ENCODE data around the gene SV2B.

SV2B gene

DNA sequence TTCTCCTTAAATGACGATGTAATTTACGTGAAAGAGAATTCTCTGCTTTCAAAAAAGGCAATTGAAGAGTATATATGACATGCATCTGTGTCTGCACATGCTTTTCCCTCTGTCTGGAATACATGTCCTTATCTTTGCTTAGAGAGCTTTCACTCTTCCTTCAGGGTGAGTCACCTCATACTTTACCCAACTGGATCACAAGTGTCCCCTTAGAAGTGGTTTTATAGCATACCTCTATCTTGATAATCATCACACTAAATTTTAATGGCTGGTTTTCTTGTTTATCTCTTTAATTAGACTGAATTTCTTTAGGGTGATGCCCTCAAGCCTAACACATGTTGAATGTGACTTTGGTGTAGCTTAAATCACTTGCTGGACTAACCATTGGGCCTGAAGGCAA lies 178.9 kb downstream of the SV2B start:
- no peak for DNase-seq

DNA sequence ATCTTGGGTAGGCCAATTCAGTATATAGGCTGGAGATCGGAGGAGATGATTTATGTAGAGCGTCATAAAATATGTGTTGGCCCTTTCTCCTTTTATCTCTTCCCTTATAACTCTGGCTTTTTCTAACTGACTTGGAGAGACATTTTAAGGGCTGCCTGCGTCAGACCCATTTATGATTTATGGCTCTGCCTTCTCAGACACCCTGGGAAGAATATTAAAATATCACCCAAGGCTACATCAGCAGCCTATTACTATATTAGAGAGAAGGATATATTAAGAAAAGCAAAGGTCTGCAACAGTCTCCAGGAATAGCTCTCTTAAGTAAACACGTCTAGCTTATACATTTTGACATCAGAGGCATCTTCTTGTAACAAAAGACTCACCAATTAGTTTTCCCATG lies 179.4 kb downstream of the SV2B start:
- no peak for DNase-seq

GRCh38 chr15:91281947-91282346 lies 181.9 kb downstream of the SV2B start:
- no peak for DNase-seq

GRCh38 chr15:91282486-91282885 lies 182.4 kb downstream of the SV2B start:
- no peak for DNase-seq

- DNase-seq, result no peak
Measured at GRCh38 chr15:91283155-91283554, 183.1 kb downstream of the SV2B start.

DNA sequence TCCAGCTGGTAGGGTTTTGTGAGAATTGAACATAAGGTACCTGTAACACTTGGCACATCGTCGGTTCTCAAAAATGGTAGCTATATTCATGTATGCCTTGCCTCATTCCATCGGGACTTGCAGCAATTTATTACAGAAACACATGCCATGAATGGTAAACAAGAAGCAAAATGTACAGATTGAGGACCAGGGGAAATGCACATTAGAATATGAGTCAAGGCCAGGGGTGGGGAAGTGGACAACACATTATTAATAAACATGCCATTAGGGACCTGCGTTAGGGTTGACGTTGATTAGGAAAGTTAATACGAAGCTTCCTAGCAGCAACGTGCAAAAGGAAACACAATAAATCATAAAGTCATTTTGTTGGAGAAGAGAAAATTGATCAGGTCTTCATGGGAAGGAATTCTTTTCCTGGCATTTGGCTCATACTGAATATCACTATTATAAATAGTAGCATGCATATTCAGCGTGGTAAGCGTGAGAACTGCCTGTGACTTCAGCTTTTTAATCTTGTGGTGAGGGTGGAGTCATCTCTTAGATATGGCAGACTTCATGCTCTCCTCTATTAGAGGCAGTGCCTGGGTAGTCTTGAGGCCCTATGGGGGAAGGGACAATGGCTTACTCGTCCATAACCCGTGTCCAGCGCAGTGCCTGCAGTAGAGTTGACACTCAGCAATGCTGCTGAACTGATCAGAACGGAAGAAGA lies 184.9 kb downstream of the SV2B start:
- no peak for DNase-seq

DNA sequence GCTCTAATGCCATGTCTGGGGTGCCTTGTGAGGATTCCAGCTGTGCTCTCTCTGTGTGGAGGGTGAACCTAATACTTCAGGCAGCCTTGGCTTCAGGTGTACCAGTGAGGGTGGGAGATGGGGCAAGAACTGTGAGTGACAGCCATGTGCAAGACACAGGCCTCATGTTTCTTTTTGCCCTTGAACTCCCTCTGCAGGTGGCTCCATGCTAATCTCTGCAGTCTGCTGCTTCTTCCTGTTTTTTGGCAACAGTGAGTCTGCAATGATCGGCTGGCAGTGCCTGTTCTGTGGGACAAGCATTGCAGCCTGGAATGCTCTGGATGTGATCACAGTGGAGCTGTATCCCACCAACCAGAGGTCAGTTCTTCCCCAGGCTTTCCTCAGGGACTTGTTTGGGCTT lies 189.3 kb downstream of the SV2B start:
- DNase-seq, result no peak

DNA sequence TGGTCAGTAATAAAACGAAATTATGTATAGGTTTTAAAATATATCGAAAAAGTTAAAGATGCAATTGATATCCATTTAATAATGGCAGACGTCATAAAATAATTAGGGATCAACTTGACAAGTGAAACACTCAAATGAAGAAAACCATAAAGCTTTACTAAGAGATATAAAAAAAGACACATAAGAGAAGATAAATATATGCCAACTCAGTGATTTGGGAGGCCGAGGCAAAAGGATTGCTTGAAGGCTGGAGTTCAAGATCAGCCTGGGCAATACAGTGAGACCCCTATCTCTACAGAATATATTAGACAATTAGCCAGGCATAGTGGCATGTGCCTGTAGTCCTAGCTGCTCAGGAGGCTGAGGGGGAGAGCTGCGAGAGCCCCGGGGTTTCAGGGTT lies 190.5 kb downstream of the SV2B start:
- DNase-seq, result no peak

DNA sequence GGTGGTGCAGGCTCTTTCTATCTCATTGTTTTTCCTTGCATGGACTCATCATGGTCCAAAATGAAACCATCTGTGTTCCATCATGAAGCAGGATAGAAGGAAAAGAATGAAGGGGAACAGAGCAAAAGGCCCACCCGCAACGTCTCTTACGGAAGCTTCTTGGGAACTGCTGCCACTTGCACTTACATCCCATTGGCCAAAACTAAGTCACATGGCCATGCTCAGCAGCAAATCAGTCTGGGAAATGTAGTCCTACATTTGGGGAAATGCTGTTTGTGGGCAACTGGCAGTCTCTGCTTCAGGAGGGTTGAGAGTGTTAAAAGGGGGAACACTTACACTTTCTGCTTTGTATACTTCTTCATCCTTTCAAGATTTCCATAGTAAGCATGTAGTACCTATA lies 191.6 kb downstream of the SV2B start:
- DNase-seq, result peak; percentile 13

DNA sequence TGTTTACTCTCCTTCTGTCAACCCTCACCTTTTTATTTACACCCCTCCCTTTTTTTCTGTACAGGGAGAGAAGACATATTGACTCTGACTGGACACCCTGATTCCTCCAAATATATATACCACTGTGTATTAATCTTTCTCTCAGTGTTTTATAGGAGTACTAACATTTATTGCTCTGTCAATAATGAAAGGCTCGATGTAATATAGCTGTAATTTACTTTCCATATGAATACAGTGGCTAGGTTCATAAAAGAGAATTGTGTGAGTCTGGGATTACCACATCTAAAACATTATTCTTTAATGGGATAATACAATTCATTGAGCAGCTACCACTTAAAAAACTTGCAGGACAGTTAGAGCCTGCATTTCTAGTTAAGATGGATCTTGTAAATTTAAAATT lies 194.3 kb downstream of the SV2B start:
- no peak for DNase-seq

DNA sequence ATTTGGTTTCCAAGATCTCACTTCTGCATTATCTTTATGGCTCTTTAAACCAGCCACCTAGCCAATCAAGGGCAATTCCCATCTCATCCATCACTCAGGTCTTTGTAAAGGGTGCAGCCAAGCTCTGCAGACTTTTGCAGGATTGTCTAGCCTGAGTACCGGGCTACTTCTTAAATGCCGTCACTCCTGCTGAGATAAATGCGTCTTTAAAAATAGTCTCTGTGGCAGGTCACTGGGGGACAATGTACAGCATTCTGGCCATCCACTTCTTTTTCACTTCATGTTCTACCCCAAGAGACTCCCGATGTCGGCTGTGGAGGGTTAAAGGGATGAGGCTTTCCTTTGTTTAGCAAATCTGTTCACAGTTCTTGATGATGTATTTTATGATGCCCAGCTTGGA lies 194.7 kb downstream of the SV2B start:
- DNase-seq, result no peak

DNA sequence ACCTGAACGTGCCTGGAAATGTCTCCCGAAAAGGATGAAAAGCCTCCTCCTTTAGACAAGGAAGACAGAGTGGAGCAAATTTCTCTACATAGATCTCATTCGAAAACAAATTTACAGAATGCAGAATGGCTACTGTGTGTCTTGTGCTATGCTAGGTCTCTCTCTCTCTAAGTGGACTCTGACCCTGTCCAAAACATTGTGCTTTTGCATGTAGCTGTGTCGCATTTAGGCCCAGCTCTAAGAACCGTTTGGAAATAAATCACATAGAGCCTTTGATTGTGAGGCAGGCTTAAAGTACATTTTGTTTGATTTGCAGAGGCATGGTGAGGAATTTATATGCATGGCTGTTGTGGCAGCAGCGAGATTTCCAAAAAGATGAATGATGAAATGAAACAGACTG lies 198.0 kb downstream of the SV2B start:
- DNase-seq, result no peak

- DNase-seq, result peak; percentile 64
Measured at GRCh38 chr15:91302588-91303439, 202.8 kb downstream of the SV2B start.

- DNase-seq, result no peak
Measured at GRCh38 chr15:91304210-91304609, 204.2 kb downstream of the SV2B start.

GRCh38 chr15:91304786-91305185 lies 204.7 kb downstream of the SV2B start:
- DNase-seq, result no peak

- no peak for DNase-seq
Measured at GRCh38 chr15:91306144-91306543, 206.1 kb downstream of the SV2B start.

DNA sequence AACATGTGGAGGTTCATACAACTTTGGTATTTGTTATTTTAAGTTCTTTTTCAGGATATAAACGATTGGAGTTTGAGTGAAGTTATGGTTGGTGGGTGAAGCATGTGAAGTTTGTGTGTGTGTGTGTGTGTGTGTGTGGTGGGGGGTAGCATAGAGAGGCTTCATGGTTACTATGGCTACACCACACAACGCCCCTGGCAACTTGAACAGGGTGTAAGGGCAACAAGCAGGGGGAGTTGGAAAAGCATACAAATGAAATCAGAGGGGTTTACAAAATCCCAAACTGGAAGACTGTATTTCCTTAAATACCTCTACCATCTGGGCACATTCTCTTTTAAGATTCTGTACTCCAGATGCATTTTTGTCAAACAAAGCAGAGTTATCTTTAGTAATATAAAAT lies 207.5 kb downstream of the SV2B start:
- no peak for DNase-seq

DNA sequence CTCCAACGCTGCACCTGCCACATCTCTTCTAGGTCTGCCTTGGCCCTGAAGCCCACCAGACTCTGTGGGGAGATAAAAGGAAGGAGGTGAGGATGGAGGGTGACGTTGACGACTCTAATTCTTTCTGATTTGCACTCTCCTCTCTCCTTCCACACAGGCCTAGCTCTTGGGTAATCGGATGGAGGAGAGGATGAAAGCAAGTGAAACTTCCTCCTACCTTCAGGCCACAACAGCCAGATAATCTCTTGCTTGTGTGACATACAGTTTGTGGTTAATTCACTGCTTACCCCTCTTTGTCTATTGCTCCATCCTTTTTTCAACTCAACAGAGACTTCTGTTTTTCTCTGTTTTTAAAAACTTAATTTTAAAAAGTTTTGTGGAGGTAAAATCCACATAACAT lies 208.1 kb downstream of the SV2B start:
- DNase-seq, result no peak

DNA sequence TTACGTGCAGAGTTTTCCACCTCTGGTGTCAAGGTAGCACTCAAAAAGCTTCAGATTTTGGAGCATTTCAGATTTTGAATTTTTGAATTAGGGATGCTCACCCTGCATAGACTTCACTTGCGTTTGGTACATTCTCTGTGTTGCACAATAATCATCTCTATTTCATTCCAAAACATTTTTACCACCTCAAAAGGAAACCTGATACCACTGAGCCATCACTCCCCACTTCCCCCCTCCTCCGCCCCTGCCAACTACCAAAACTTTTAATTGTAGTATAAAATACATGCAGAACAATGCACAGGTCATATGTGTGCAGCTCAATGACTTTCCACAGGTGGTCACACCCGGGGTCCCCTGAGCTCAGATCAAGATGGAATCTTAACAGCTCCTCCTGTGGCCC lies 208.8 kb downstream of the SV2B start:
- DNase-seq, result no peak

- DNase-seq, result no peak
Measured at GRCh38 chr15:91311986-91312385, 211.9 kb downstream of the SV2B start.

DNA sequence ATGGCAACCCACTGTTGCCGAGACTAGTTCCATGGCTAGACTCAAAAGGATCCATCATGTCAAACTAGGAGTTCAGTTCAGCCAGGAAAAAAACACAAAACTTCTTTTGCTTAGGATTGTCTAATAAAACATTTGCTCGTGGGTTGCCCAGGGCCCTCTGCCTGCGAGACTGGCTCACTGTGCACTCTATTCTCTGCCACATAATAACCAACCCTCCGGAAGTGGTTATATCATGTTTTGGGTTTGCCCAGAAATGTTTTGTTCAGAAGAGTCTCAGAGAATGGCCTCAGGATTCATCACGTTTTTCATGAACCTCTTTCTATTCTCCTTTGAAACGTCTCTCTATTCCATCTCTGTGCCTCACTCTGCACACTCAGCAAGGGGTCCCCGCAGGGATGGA lies 216.1 kb downstream of the SV2B start:
- DNase-seq, result no peak

- no peak for DNase-seq
Measured at GRCh38 chr15:91318516-91318915, 218.5 kb downstream of the SV2B start.

DNA sequence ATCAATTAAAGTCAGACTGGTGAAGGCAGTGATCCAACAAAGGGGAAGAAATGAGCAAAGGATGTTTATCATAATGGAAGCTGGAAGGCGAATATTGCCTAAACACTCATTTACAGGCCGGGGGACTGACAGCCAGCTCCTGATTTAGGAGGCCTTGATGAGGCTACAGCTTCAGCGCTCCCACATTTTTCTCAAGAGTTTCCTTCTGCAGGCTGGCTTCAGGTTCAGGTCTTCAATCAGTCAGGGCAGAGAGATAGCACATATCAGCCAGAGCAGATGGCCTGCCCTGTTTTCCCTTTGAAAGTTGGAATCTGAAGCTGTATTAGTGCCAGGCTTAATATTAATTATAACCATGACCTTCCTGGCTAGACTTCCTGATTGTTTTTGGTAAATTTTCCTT lies 218.9 kb downstream of the SV2B start:
- no peak for DNase-seq

DNA sequence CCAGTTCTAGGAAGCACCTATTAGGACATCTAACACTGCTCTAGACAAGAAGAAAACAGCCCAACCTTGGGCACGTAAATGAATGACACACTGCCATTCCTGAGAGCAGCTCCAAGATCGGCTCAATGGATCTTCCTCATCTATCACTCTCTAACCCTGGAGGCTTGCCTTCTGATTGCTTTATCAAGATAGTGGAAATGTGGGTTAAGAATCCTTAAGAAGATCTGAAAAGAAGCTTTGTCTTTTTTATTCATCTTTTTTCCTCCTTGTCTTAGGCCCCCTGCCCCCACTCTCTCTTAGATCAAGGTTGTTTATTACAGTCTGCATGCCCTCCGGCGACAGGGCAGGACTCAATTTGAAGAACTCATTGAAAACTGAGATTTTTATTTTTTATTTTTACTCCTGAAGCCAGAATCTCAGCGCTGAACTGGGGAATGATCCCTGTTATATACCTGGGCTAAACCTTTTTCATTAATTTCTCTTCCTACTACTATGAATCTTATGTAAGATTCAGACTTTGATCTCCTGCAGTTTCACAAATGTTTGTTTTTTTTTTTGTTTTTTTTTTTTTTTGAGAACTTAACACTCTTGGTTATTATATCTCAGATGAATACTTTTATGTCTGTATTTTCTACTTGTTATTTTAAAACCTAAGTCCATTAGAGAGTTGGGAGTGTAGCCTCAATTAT lies 219.5 kb downstream of the SV2B start:
- no peak for DNase-seq
